Common myeloid progenitor, CD34-positive (primary cell): ENCODE data around the gene ARHGAP11A.

Experiments used
- CTCF ChIA-PET: fragments of 350-600 bp; sonication (Branson Sonifier 250); formaldehyde crosslinking; loops from one replicate; lab custom pipeline; 2021; ENCODE audit warnings: antibody characterized with exemption; lab: Charles Lee
- POLR2A ChIA-PET: fragments of 350-600 bp; sonication (Branson Sonifier 250); formaldehyde crosslinking; loops from one replicate; lab custom pipeline; 2021; ENCODE audit warnings: antibody characterized with exemption; lab: Charles Lee
- DNase-seq, 3 donors: peaks; one replicate each; pipeline versions ENCODE4 v3.0.0 to v3.0.0-alpha.2; 2013
- H3K27ac ChIP-seq, 2 experiments: 1 replicate in 1 of 2; 2 replicates in 1 of 2; pipeline ENCODE4 v1.7.0; 2013; ENCODE audit warnings: inconsistent platforms in 2 of 2, low read length in 2 of 2, mild to moderate bottlenecking in 2 of 2, low read depth in 1 of 2, moderate library complexity in 1 of 2; ENCODE audit not compliant: severe bottlenecking in 2 of 2, insufficient read depth in 1 of 2, poor library complexity in 1 of 2
- H3K27me3 ChIP-seq, 5 experiments: replicated peaks in 2 of 5; 1 replicate in 3 of 5; 2 replicates in 2 of 5; pipeline versions ENCODE4 v1.6.1 to v1.7.0; 2013; ENCODE audit warnings: low read length in 4 of 5, mild to moderate bottlenecking in 2 of 5, moderate library complexity in 2 of 5, inconsistent platforms in 1 of 5; ENCODE audit not compliant: insufficient read depth in 5 of 5, control insufficient read depth in 4 of 5
- H3K36me3 ChIP-seq, 4 experiments: 1 replicate in 2 of 4; 2 replicates in 2 of 4; pipeline versions ENCODE4 v1.6.1 to v1.7.0; 2013; ENCODE audit warnings: low read length in 3 of 4, control low read depth in 1 of 4, mild to moderate bottlenecking in 1 of 4; ENCODE audit not compliant: control insufficient read depth in 4 of 4, insufficient read depth in 4 of 4
- H3K4me1 ChIP-seq, 4 experiments: 1 replicate in 3 of 4; 2 replicates in 1 of 4; pipeline versions ENCODE4 v1.6.1 to v1.7.1; 2013; ENCODE audit warnings: low read length in 3 of 4, mild to moderate bottlenecking in 3 of 4, control low read depth in 1 of 4, inconsistent platforms in 1 of 4, moderate library complexity in 1 of 4; ENCODE audit not compliant: control insufficient read depth in 4 of 4, insufficient read depth in 4 of 4; ENCODE audit errors: control extremely low read depth in 1 of 4
- H3K4me3 ChIP-seq, 7 experiments: 1 replicate in 4 of 7; 2 replicates in 3 of 7; pipeline versions ENCODE4 v1.5.1 to v1.7.0; 2013; ENCODE audit warnings: mild to moderate bottlenecking in 7 of 7, low read length in 6 of 7, moderate library complexity in 6 of 7, inconsistent platforms in 2 of 7, low read depth in 2 of 7, control low read depth in 1 of 7; ENCODE audit not compliant: insufficient read depth in 4 of 7, control insufficient read depth in 1 of 7; ENCODE audit errors: extremely low read depth in 1 of 7
- H3K9me3 ChIP-seq, 5 experiments: 1 replicate in 4 of 5; 2 replicates in 1 of 5; pipeline versions ENCODE4 v1.6.1 to v1.7.1; 2013; ENCODE audit warnings: low read length in 4 of 5, mild to moderate bottlenecking in 2 of 5, inconsistent platforms in 1 of 5, low read depth in 1 of 5, moderate library complexity in 1 of 5; ENCODE audit not compliant: control insufficient read depth in 4 of 5, insufficient read depth in 2 of 5; ENCODE audit errors: control extremely low read depth in 1 of 5
- WGBS: methylation state at CpG from one replicate; pipeline ENCODE4 v1.1.5; 2013; ENCODE audit not compliant: insufficient coverage; 5-methylcytosine and 5-hydroxymethylcytosine counted together

Gene ARHGAP11A

GRCh38 chr15:32664796-32665195 lies 49.5 kb downstream of the ARHGAP11A start:
- CTCF ChIA-PET: interaction anchor here (0.9 to 7.7 kb wide), 4 partner anchors 292 to 331 kb away, joined by 3 to 77 read pairs (median 28); no protein-coding TSS in a partner anchor
- H3K27me3 ChIP-seq: no peaks in the 10 kb centered on the region
- DNase-seq: no peak
- H3K4me1 ChIP-seq: no peaks in the 10 kb centered on the region
- no peaks in the 10 kb centered on the region for H3K36me3 ChIP-seq
- H3K27ac ChIP-seq: no peak overlapping the region
- POLR2A ChIA-PET: interaction anchor here (0.8 kb wide), 1 partner anchor 323 kb away, joined by 4 read pairs; no protein-coding TSS in a partner anchor
- H3K4me3 ChIP-seq: no peak overlapping the region
- no peaks in the 10 kb centered on the region for H3K9me3 ChIP-seq

GRCh38 chr15:32667321-32667720 lies 52.0 kb downstream of the ARHGAP11A start:
- no peaks in the 10 kb centered on the region for H3K4me1 ChIP-seq
- POLR2A ChIA-PET: no interaction called here

GRCh38 chr15:32668942-32669341 lies 53.6 kb downstream of the ARHGAP11A start:
- Histone ChIP-seq H3K4me3 (no peak overlapping the region), H3K27ac (no peak overlapping the region), H3K27me3 (no peaks in the 10 kb centered on the region), H3K36me3 (no peaks in the 10 kb centered on the region), H3K9me3 (no peaks in the 10 kb centered on the region), H3K4me1 (no peaks in the 10 kb centered on the region)
- CTCF ChIA-PET: interaction anchor here (1.1 to 1.7 kb wide), 4 partner anchors 19 to 325 kb away, joined by 3 to 5 read pairs (median 4); no protein-coding TSS in a partner anchor
- WGBS: 100% methylated on average over 1 of the region's 2 CpGs
- no peak for DNase-seq
- POLR2A ChIA-PET: interaction anchor here (0.6 kb wide), 1 partner anchor 253 kb away, joined by 3 read pairs; no protein-coding TSS in a partner anchor

More at GRCh38 chr15:32667321-32667720, 52.0 kb downstream of the ARHGAP11A start:
- WGBS: no CpG with 5 or more reads among the region's 6 CpGs
- H3K4me3 ChIP-seq: no peak overlapping the region
- H3K27ac ChIP-seq: no peak overlapping the region
- no peak for DNase-seq
- CTCF ChIA-PET: interaction anchor here (1.4 kb wide), 1 partner anchor 327 kb away, joined by 5 read pairs; no protein-coding TSS in a partner anchor
- H3K9me3 ChIP-seq: no peaks in the 10 kb centered on the region
- H3K36me3 ChIP-seq: no peaks in the 10 kb centered on the region
- no peaks in the 10 kb centered on the region for H3K27me3 ChIP-seq

DNA sequence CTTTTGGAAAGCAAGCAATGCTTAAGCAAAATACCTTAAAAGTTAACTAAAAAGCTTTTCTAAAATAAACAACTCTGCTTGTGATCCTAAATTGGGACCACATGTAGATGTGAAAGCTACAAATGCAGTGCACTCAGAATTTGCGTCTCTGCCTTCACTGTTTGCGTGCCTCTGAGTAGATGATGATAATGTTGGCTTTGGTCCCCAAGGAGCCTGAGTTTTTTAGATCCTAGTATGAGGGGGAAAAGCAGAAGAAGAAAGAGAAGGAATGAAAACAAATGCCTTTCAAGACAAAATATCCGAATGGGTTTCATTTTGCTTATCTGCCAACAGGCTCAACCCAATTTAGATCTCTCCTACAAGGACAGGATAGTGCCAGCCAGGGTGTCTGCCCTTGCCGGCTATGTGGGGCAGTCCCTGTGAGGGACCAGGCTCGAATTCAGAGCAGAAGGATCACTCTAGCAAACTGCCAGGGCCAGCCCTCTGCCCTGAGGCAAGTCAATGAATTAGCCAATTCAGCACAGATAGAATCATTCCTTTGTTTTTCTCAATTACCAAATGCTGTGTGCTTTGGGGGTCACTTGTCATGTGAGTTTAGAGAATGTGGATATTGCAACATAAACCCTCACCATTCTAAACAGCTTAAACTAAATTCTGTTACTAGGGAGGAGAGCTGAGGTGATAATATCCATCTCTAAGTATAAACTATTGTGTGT lies 54.8 kb downstream of the ARHGAP11A start:
- Histone ChIP-seq H3K27ac (no peak overlapping the region), H3K9me3 (no peaks in the 10 kb centered on the region), H3K36me3 (no peaks in the 10 kb centered on the region), H3K27me3 (no peaks in the 10 kb centered on the region), H3K4me1 (no peaks in the 10 kb centered on the region), H3K4me3 (no peak overlapping the region)
- 86% methylated on average over 2 of the region's 5 CpGs for WGBS
- ChIA-PET CTCF (interaction anchor here (1.7 kb wide), 1 partner anchor 217 kb away, joined by 3 read pairs; no protein-coding TSS in a partner anchor), POLR2A (no interaction called here)
- DNase-seq: no peak

- 90% methylated on average over 2 of the region's 3 CpGs for WGBS
- no peak for DNase-seq
- Histone ChIP-seq H3K27me3 (no peaks in the 10 kb centered on the region), H3K4me3 (no peak overlapping the region), H3K36me3 (no peaks in the 10 kb centered on the region), H3K9me3 (no peaks in the 10 kb centered on the region), H3K27ac (no peak overlapping the region), H3K4me1 (no peaks in the 10 kb centered on the region)
- ChIA-PET CTCF (interaction anchor here (1.0 kb wide), 1 partner anchor 8 kb away, joined by 3 read pairs; no protein-coding TSS in a partner anchor), POLR2A (no interaction called here)
These were observed 55.3 kb downstream of the ARHGAP11A start for GRCh38 chr15:32670623-32671022.

GRCh38 chr15:32671339-32672325 lies 56.3 kb downstream of the ARHGAP11A start:
- H3K27me3 ChIP-seq: no peaks in the 10 kb centered on the region
- POLR2A ChIA-PET: no interaction called here
- H3K4me1 ChIP-seq: no peaks in the 10 kb centered on the region
- CTCF ChIA-PET: interaction anchor here (1.0 kb wide), 1 partner anchor 9 kb away, joined by 3 read pairs; no protein-coding TSS in a partner anchor
- H3K36me3 ChIP-seq: no peaks in the 10 kb centered on the region
- no peak overlapping the region for H3K4me3 ChIP-seq
- no peaks in the 10 kb centered on the region for H3K9me3 ChIP-seq
- DNase-seq: no peak
- no peak overlapping the region for H3K27ac ChIP-seq
- 94% methylated on average over 28 of the region's 29 CpGs for WGBS
